Measurements from ENCODE around the gene PLET1. TPM values are rescaled to one million over a fixed set of nuclear protein-coding genes. Genes with fewer than 3 reads are reported as not detected.

The PLET1 gene
- total RNA-seq, 1 experiment from 2014 or later = not detected

DNA sequence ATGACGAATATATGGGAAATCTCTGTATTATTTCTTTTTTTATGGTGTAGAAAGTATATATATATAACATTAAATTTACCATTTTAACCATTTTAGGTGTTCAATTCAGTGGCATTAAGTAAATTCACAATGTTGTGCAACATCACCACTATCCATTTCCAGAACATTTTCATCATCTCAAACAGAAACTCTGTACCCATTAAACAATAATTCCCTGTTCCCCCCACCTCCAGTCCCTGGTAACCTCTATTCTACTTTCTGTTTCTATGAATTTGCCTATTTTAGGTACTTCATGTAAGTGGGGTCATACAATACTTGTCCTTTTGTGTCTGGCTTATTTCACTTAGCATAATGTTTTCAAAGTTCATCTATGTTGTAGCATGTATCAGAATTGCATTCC, 49.8 kb downstream of the PLET1 start:
- Histone ChIP-seq H3K56ac (ENCODE audit: insufficient read length, low read depth, low read length) (no peak overlapping the region), H3K79me2 (ENCODE audit: insufficient read depth, low read length) (no peaks in the 10 kb centered on the region), H3K9ac (ENCODE audit: extremely low read depth, insufficient read length, low read length) (no peak overlapping the region), H2BK5ac (ENCODE audit: insufficient read length, low read length) (no peak overlapping the region), H3K18ac (ENCODE audit: insufficient read length, low read depth, low read length) (no peak overlapping the region), H3K79me1 (ENCODE audit: insufficient read depth, low read depth, low read length, poor library complexity, severe bottlenecking) (no peaks in the 10 kb centered on the region), H2BK20ac (ENCODE audit: low read depth, low read length, poor library complexity, severe bottlenecking) (no peak overlapping the region), H3K9me3 (ENCODE audit: control insufficient read depth, low read depth, low read length) (no peaks in the 10 kb centered on the region), H3T11ph (ENCODE audit: low read length) (no peak overlapping the region), H2BK120ac (ENCODE audit: low read depth, low read length, poor library complexity, severe bottlenecking) (no peak overlapping the region), H2AK5ac (ENCODE audit: insufficient read length, low read length) (no peak overlapping the region), H2AFZ (ENCODE audit: low read length) (no peak overlapping the region), H4K91ac (ENCODE audit: insufficient read length, low read depth, low read length) (no peak overlapping the region), H4K5ac (ENCODE audit: insufficient read length, low read depth, low read length) (no peak overlapping the region), H3K4me1 (ENCODE audit: insufficient read depth, low read length) (no peaks in the 10 kb centered on the region), H3K27me3 (ENCODE audit: insufficient read depth, low read length) (no peaks in the 10 kb centered on the region), H3K23ac (ENCODE audit: insufficient read length, low read depth, low read length) (no peak overlapping the region), H3K27ac (ENCODE audit: insufficient read length, low read depth, low read length) (no peak overlapping the region), H4K20me1 (ENCODE audit: control insufficient read depth, insufficient read depth, insufficient read length) (no peaks in the 10 kb centered on the region), H3K23me2 (ENCODE audit: insufficient read length, low read depth, low read length, poor library complexity, severe bottlenecking) (no peaks in the 10 kb centered on the region), H4K8ac (replicated peaks; ENCODE audit: insufficient read length, low read depth, low read length) (no peak overlapping the region), H3K14ac (ENCODE audit: insufficient read depth, low read length) (no peak overlapping the region), H2BK15ac (ENCODE audit: low read depth, low read length) (no peak overlapping the region), H3K4me2 (ENCODE audit: insufficient read depth, insufficient read length, low read length) (no peak overlapping the region), H2BK12ac (ENCODE audit: insufficient read length, low read depth, low read length) (no peak overlapping the region), H3K4ac (ENCODE audit: low read depth, low read length) (no peak overlapping the region)
- TF ChIP-seq, protein P1, sequence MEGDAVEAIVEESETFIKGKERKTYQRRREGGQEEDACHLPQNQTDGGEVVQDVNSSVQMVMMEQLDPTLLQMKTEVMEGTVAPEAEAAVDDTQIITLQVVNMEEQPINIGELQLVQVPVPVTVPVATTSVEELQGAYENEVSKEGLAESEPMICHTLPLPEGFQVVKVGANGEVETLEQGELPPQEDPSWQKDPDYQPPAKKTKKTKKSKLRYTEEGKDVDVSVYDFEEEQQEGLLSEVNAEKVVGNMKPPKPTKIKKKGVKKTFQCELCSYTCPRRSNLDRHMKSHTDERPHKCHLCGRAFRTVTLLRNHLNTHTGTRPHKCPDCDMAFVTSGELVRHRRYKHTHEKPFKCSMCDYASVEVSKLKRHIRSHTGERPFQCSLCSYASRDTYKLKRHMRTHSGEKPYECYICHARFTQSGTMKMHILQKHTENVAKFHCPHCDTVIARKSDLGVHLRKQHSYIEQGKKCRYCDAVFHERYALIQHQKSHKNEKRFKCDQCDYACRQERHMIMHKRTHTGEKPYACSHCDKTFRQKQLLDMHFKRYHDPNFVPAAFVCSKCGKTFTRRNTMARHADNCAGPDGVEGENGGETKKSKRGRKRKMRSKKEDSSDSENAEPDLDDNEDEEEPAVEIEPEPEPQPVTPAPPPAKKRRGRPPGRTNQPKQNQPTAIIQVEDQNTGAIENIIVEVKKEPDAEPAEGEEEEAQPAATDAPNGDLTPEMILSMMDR (conservative IDR thresholded peaks at IDR 0.05) = no peak
- Mint-ChIP-seq H3K4me1 (no peaks in the 10 kb centered on the region), H3K36me3 (ENCODE audit: insufficient read depth in 1 of 3, low read depth in 3 of 3) (peaks cover 0 to 4% (median 0%) of the 10 kb centered on the region in 3 experiments; a peak in 1 of 7 replicates), H3K9me3 (peaks cover 4 to 5% of the 10 kb centered on the region in 2 experiments; a peak in 4 of 5 replicates), H3K4me3 (no peak overlapping the region), H3K27ac (no peak overlapping the region), H3K27me3 (ENCODE audit: low read depth) (peaks cover 13% of the 10 kb centered on the region)
- no peak for DNase-seq
- no CpG with 5 or more reads among the region's 1 CpG for WGBS (ENCODE audit: extremely low coverage, insufficient read length, low lambda C conversion rate)
